Fibroblast of mammary gland (primary cell): ENCODE data around the gene OR6Y1.

ENCODE experiments used
- DNase-seq: peaks from one replicate; pipeline ENCODE4 v3.0.0-alpha.2; 2010; ENCODE audit warnings: low read depth
- H3K4me3 ChIP-seq: 2 replicates; pipeline ENCODE4 v1.5.1; 2011; ENCODE audit warnings: low read depth, mild to moderate bottlenecking, low read length, moderate library complexity; ENCODE audit not compliant: control insufficient read depth
- TF ChIP-seq, protein P1 (sequence below): conservative IDR thresholded peaks from 2 replicates; pipeline ENCODE4 v1.5.1; 2011; ENCODE audit warnings: low read depth, low read length, inconsistent platforms; ENCODE audit not compliant: control insufficient read depth, insufficient read depth

The OR6Y1 gene, protein sequence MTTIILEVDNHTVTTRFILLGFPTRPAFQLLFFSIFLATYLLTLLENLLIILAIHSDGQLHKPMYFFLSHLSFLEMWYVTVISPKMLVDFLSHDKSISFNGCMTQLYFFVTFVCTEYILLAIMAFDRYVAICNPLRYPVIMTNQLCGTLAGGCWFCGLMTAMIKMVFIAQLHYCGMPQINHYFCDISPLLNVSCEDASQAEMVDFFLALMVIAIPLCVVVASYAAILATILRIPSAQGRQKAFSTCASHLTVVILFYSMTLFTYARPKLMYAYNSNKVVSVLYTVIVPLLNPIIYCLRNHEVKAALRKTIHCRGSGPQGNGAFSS

DNA sequence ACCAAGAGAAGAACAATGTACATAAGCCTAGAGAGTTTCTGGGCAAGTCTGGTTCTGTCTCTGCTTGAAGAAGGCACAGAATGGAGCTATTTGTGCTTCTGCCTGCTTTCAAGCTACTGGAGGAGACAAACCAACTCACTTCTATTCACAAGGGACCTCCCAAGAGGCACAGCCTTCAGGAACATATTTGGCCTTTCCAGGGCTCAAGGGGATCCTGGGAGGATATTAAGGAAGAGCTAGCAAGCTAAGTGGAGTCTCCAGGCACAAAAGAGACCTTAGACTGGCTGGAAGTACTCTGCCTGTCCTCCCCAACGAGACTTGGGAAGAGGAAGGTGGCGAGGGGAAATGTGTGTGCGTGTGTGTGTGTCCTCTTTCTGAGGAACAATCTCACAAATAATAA is at the start of gene OR6Y1:
Gene OR6Y1 (minus strand): TSS at position 54 of the 400 bp plus-strand sequence. CDS start 6,300 bp downstream, outside the sequence.
- DNase-seq: no peak
- TF ChIP-seq, protein P1, sequence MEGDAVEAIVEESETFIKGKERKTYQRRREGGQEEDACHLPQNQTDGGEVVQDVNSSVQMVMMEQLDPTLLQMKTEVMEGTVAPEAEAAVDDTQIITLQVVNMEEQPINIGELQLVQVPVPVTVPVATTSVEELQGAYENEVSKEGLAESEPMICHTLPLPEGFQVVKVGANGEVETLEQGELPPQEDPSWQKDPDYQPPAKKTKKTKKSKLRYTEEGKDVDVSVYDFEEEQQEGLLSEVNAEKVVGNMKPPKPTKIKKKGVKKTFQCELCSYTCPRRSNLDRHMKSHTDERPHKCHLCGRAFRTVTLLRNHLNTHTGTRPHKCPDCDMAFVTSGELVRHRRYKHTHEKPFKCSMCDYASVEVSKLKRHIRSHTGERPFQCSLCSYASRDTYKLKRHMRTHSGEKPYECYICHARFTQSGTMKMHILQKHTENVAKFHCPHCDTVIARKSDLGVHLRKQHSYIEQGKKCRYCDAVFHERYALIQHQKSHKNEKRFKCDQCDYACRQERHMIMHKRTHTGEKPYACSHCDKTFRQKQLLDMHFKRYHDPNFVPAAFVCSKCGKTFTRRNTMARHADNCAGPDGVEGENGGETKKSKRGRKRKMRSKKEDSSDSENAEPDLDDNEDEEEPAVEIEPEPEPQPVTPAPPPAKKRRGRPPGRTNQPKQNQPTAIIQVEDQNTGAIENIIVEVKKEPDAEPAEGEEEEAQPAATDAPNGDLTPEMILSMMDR: no peak
- no peak within 1 kb of the TSS for H3K4me3 ChIP-seq

DNA sequence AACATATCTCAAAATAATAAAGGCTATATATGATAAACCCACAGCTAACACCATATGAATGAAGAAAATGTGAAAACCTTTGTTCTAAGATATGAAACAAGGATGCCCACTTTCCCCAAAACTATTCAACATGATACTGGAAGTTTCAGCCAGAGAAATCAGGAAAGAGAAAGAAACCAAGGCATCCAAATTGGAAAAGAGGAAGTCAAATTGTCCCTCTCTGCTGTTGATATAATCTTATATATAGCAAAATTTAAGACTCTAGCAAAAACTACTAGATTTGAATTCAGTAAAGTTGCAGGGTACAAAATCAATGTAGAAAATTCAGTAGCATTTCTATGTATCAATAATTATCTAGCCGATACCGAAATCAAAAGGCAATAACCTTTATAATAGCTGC is 46.5 kb upstream of the OR6Y1 start:
- no peak overlapping the region for H3K4me3 ChIP-seq
- TF ChIP-seq, protein P1: no peak
- no peak for DNase-seq

DNA sequence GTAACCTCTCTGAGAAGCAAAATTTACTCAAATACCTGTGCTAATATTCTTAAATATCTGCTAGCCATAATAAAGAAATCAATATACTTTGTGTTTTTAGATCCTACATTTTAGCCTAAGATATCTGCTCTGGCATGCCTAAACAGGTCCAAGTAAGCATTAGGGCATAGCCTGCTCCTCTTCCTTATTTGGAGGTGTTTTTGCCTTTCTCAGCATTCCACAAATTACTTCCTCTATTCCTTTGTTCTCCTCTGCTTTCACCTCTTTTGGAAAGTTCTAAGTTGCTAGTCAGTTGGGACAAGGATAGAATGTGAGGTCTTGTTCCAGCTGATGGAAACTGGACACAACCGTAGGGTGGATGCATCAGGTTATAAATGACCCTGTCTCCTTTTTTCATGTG is 32.7 kb upstream of the OR6Y1 start:
- TF ChIP-seq, protein P1: no peak
- no peak overlapping the region for H3K4me3 ChIP-seq
- DNase-seq: no peak

DNA sequence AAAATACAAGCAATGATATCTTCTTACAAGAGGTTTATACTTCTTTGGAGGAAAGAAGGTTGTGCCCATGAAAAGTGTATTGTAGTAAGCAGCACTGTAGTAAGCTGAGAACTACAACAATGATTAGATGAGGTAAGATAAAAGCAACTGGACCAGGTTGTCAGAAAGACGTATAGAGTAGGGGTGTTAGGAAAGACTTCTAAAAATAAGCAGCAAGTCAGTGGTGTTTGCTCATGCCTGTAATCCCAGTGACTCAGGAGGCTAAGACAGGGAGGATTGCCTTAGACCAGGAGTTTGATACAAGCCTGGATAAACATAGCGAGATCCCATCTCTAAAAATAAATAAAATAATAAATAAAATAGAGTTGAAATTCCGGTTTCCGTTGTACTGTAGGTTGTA is 29.8 kb upstream of the OR6Y1 start:
- H3K4me3 ChIP-seq: no peak overlapping the region
- TF ChIP-seq, protein P1: no peak
- no peak for DNase-seq

DNA sequence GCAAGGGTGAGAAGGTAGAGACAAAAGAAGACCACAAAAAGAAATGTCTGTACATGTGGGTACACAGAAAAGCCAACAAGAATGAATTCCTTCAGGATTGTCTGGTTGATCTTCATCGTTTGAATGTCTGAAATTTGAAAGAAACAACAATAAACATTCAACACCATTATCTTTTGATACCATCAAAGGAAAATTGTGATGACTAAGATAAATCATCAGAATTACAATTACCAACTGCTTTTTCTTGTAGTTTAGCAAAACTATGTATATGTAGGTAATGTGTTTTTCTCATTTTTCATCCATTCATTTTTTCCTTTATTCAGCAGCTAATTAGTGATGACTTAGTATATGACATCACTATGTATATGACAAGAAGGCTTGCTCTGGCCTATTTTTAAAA is 25.5 kb upstream of the OR6Y1 start, which contains the start of gene OR10X1:
Gene OR10X1 (minus strand): TSS at position 167 of the 400 bp plus-strand sequence. CDS start 0 bp downstream, at position 167.
- TF ChIP-seq, protein P1: no peak
- H3K4me3 ChIP-seq: no peak within 1 kb of the TSS
- DNase-seq: no peak

DNA sequence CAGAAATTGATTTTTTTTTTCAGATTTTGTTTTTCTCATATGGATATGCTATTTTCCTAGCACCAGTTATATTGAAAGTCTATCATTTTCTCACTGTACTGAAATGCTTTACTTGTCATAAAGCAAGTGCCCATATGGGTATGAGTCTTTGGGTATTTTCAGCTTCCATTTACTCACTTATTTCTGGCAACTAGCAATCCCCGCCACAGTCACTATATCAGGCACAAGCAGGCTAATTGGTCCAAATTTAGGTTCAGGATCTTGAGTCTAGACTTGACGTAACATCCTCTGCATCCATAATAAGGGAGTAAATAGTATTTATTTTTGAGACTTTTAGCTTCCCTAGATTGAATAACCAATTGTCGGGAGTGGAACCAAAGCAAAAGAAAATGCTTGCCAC is 23.4 kb upstream of the OR6Y1 start:
- TF ChIP-seq, protein P1: no peak
- no peak for DNase-seq
- H3K4me3 ChIP-seq: no peak overlapping the region
